ENCODE data around the gene HDAC5.
"Not testable (repeated sequence)": the region's sequence is repeated elsewhere in the genome, so short reads cannot be mapped to it uniquely, and the experiment has no call there.

Gene HDAC5

GRCh38 chr17:44063704-44064639 is 59.5 kb downstream of the HDAC5 start:
- DNase-seq = no peak
- peak overlapping the region; percentile 94 for H3K27ac Mint-ChIP-seq
- H3K9me3 Mint-ChIP-seq = no peaks in the 10 kb centered on the region
- H3K4me3 Mint-ChIP-seq = peak overlapping the region; percentile 97
- H3K27me3 Mint-ChIP-seq = no peaks in the 10 kb centered on the region
- H3K36me3 Mint-ChIP-seq (ENCODE audit: low read depth) = peaks cover 63% of the 10 kb centered on the region
- H3K4me1 Mint-ChIP-seq (ENCODE audit: low read depth) = peaks cover 66% of the 10 kb centered on the region

GRCh38 chr17:44062871-44063270 is 60.6 kb downstream of the HDAC5 start:
- H3K4me3 Mint-ChIP-seq = no peak overlapping the region
- DNase-seq = no peak
- H3K9me3 Mint-ChIP-seq = no peaks in the 10 kb centered on the region
- no peaks in the 10 kb centered on the region for H3K27me3 Mint-ChIP-seq
- H3K27ac Mint-ChIP-seq = peak overlapping the region; percentile 65
- H3K36me3 Mint-ChIP-seq (ENCODE audit: low read depth) = peaks cover 72% of the 10 kb centered on the region
- peaks cover 67% of the 10 kb centered on the region for H3K4me1 Mint-ChIP-seq (ENCODE audit: low read depth)

- no peak overlapping the region for H3K4me3 Mint-ChIP-seq
- H3K36me3 Mint-ChIP-seq (ENCODE audit: low read depth) = peaks cover 79% of the 10 kb centered on the region
- H3K4me1 Mint-ChIP-seq (ENCODE audit: low read depth) = peaks cover 54% of the 10 kb centered on the region
- H3K27me3 Mint-ChIP-seq = no peaks in the 10 kb centered on the region
- H3K9me3 Mint-ChIP-seq = no peaks in the 10 kb centered on the region
- no peak for DNase-seq
- peak overlapping the region; percentile 68 for H3K27ac Mint-ChIP-seq
Measured at GRCh38 chr17:44061446-44061845, 62.0 kb downstream of the HDAC5 start.

- DNase-seq = no peak
- peak overlapping the region; percentile 40 for H3K27ac Mint-ChIP-seq
- peaks cover 52% of the 10 kb centered on the region for H3K4me1 Mint-ChIP-seq (ENCODE audit: low read depth)
- H3K4me3 Mint-ChIP-seq = no peak overlapping the region
- peaks cover 85% of the 10 kb centered on the region for H3K36me3 Mint-ChIP-seq (ENCODE audit: low read depth)
- no peaks in the 10 kb centered on the region for H3K9me3 Mint-ChIP-seq
- H3K27me3 Mint-ChIP-seq = no peaks in the 10 kb centered on the region
Measured at GRCh38 chr17:44059101-44059892, 64.1 kb downstream of the HDAC5 start.

- Mint-ChIP-seq H3K4me1 (ENCODE audit: low read depth) (peaks cover 18% of the 10 kb centered on the region), H3K9me3 (no peaks in the 10 kb centered on the region), H3K4me3 (no peak overlapping the region), H3K27ac (no peak overlapping the region), H3K36me3 (ENCODE audit: low read depth) (peaks cover 83% of the 10 kb centered on the region), H3K27me3 (no peaks in the 10 kb centered on the region)
- no peak for DNase-seq
Measured at GRCh38 chr17:44053125-44053872, 70.1 kb downstream of the HDAC5 start.

GRCh38 chr17:44049294-44050060 is 74.0 kb downstream of the HDAC5 start:
- H3K27ac Mint-ChIP-seq = no peak overlapping the region
- H3K4me1 Mint-ChIP-seq (ENCODE audit: low read depth) = peaks cover 19% of the 10 kb centered on the region
- no peak for DNase-seq
- H3K4me3 Mint-ChIP-seq = no peak overlapping the region
- H3K9me3 Mint-ChIP-seq = no peaks in the 10 kb centered on the region
- no peaks in the 10 kb centered on the region for H3K27me3 Mint-ChIP-seq
- H3K36me3 Mint-ChIP-seq (ENCODE audit: low read depth) = peaks cover 80% of the 10 kb centered on the region

- H3K4me1 Mint-ChIP-seq (ENCODE audit: low read depth) = peaks cover 13% of the 10 kb centered on the region
- DNase-seq, H3K9me3 Mint-ChIP-seq, H3K27me3 Mint-ChIP-seq, H3K27ac Mint-ChIP-seq, H3K4me3 Mint-ChIP-seq: not testable (repeated sequence)
- peaks cover 71% of the 10 kb centered on the region for H3K36me3 Mint-ChIP-seq (ENCODE audit: low read depth)
Measured at GRCh38 chr17:44046893-44047292, 76.5 kb downstream of the HDAC5 start.

- H3K36me3 Mint-ChIP-seq (ENCODE audit: low read depth) = peaks cover 68% of the 10 kb centered on the region
- no peaks in the 10 kb centered on the region for H3K9me3 Mint-ChIP-seq
- no peaks in the 10 kb centered on the region for H3K27me3 Mint-ChIP-seq
- no peak overlapping the region for H3K27ac Mint-ChIP-seq
- H3K4me1 Mint-ChIP-seq (ENCODE audit: low read depth) = peaks cover 20% of the 10 kb centered on the region
- H3K4me3 Mint-ChIP-seq = no peak overlapping the region
- no peak for DNase-seq
Measured at GRCh38 chr17:44045486-44045885, 78.0 kb downstream of the HDAC5 start.

GRCh38 chr17:44044071-44044470 is 79.4 kb downstream of the HDAC5 start:
- no peak overlapping the region for H3K4me3 Mint-ChIP-seq
- H3K27ac Mint-ChIP-seq = peak overlapping the region; percentile 23
- H3K4me1 Mint-ChIP-seq (ENCODE audit: low read depth) = peaks cover 25% of the 10 kb centered on the region
- no peaks in the 10 kb centered on the region for H3K27me3 Mint-ChIP-seq
- H3K9me3 Mint-ChIP-seq = no peaks in the 10 kb centered on the region
- peaks cover 65% of the 10 kb centered on the region for H3K36me3 Mint-ChIP-seq (ENCODE audit: low read depth)
- DNase-seq = no peak

GRCh38 chr17:44043272-44043696 is 80.2 kb downstream of the HDAC5 start:
- H3K27me3 Mint-ChIP-seq = no peaks in the 10 kb centered on the region
- H3K4me3 Mint-ChIP-seq = no peak overlapping the region
- DNase-seq = no peak
- H3K36me3 Mint-ChIP-seq (ENCODE audit: low read depth) = peaks cover 67% of the 10 kb centered on the region
- no peaks in the 10 kb centered on the region for H3K9me3 Mint-ChIP-seq
- peaks cover 23% of the 10 kb centered on the region for H3K4me1 Mint-ChIP-seq (ENCODE audit: low read depth)
- H3K27ac Mint-ChIP-seq = peak overlapping the region; percentile 22

- no peak for DNase-seq
- peaks cover 18% of the 10 kb centered on the region for H3K4me1 Mint-ChIP-seq (ENCODE audit: low read depth)
- H3K36me3 Mint-ChIP-seq (ENCODE audit: low read depth) = peaks cover 71% of the 10 kb centered on the region
- H3K9me3 Mint-ChIP-seq = no peaks in the 10 kb centered on the region
- peak overlapping the region; percentile 57 for H3K27ac Mint-ChIP-seq
- H3K4me3 Mint-ChIP-seq = no peak overlapping the region
- H3K27me3 Mint-ChIP-seq = no peaks in the 10 kb centered on the region
Measured at GRCh38 chr17:44039829-44040635, 83.4 kb downstream of the HDAC5 start.

- Mint-ChIP-seq H3K36me3 (ENCODE audit: low read depth) (peaks cover 69% of the 10 kb centered on the region), H3K4me1 (ENCODE audit: low read depth) (peaks cover 20% of the 10 kb centered on the region), H3K4me3 (no peak overlapping the region), H3K27me3 (no peaks in the 10 kb centered on the region), H3K27ac (no peak overlapping the region), H3K9me3 (no peaks in the 10 kb centered on the region)
- DNase-seq = no peak
Measured at GRCh38 chr17:44038604-44039011, 84.8 kb downstream of the HDAC5 start.

- Mint-ChIP-seq H3K27ac (no peak overlapping the region), H3K4me1 (ENCODE audit: low read depth) (peaks cover 16% of the 10 kb centered on the region), H3K27me3 (no peaks in the 10 kb centered on the region), H3K9me3 (no peaks in the 10 kb centered on the region), H3K36me3 (ENCODE audit: low read depth) (peaks cover 72% of the 10 kb centered on the region), H3K4me3 (no peak overlapping the region)
- no peak for DNase-seq
Measured at GRCh38 chr17:44037471-44037870, 86.0 kb downstream of the HDAC5 start.

Measured in activated T-cell treated with anti-CD3 and anti-CD28 coated beads, Interleukin-2, amount 50 U/mL, for 24 hours (primary cell).